PFSK-1 (cell line): ENCODE data around the gene TELO2.

Experiments
- FOXP2 ChIP-seq: optimal IDR thresholded peaks from 2 replicates; pipeline ENCODE3; 2011; ENCODE audit warnings: borderline replicate concordance, control low read depth, inconsistent platforms; ENCODE audit not compliant: insufficient read depth; ENCODE audit errors: extremely low read length, extremely low read depth
- POLR2AphosphoS5 ChIP-seq: IDR thresholded peaks from 2 replicates; pipeline ENCODE4 v1.6.1; 2012; ENCODE audit warnings: low read depth, mild to moderate bottlenecking, control low read depth, low read length, moderate library complexity
- REST ChIP-seq, 2 experiments: IDR thresholded peaks; 2 replicates each; pipeline versions ENCODE4 v1.6.1 to v1.8.0; 2011 to 2012; ENCODE audit warnings: low read depth in 2 of 2, low read length in 2 of 2, control low read depth in 1 of 2, inconsistent platforms in 1 of 2, mild to moderate bottlenecking in 1 of 2, moderate library complexity in 1 of 2; ENCODE audit not compliant: insufficient read depth in 1 of 2
- SIN3A ChIP-seq: IDR thresholded peaks from 2 replicates; pipeline ENCODE4 v1.6.1; 2012; ENCODE audit warnings: mild to moderate bottlenecking, low read length, moderate library complexity, borderline replicate concordance; ENCODE audit not compliant: insufficient read depth
- TAF1 ChIP-seq: IDR thresholded peaks from 2 replicates; pipeline ENCODE4 v1.6.1; 2012; ENCODE audit warnings: low read length, control low read depth, borderline replicate concordance; ENCODE audit not compliant: insufficient read depth

- TF ChIP-seq POLR2AphosphoS5 (no peak), REST (IDR thresholded peaks at IDR 0.05; ENCODE audit: insufficient read depth in 1 of 2, low read depth in 2 of 2, low read length in 2 of 2) (no peak), TAF1 (no peak), SIN3A (no peak), FOXP2 (no peak)
Observed at GRCh38 chr16:1557576-1557975, 64.4 kb downstream of the TELO2 start.
